Fibroblast of lung (primary cell): ENCODE measurements around the gene AATK. TPM values are rescaled to one million over a fixed set of nuclear protein-coding genes. Genes with fewer than 3 reads are reported as not detected.
"Not testable (repeated sequence)": the region's sequence is repeated elsewhere in the genome, so short reads cannot be mapped to it uniquely, and the experiment has no call there.

Experiments used
- DNase-seq, 2 donors: peaks; one replicate each; pipeline versions ENCODE4 v3.0.0 to v3.0.0-alpha.2; 2010; ENCODE audit warnings: low read depth in 2 of 2
- H2AFZ ChIP-seq: 2 replicates; pipeline ENCODE4 v1.5.1; 2012; ENCODE audit warnings: low read length, control low read depth, inconsistent platforms
- H3K27ac ChIP-seq: 2 replicates; pipeline ENCODE4 v1.5.1; 2011; ENCODE audit warnings: low read length, control low read depth; ENCODE audit not compliant: insufficient read depth
- H3K27me3 ChIP-seq: 2 replicates; pipeline ENCODE4 v1.5.1; 2011; ENCODE audit warnings: mild to moderate bottlenecking, low read length; ENCODE audit not compliant: control insufficient read depth, insufficient read depth
- H3K36me3 ChIP-seq: 2 replicates; pipeline ENCODE4 v1.5.1; 2011; ENCODE audit warnings: low read length; ENCODE audit not compliant: control insufficient read depth, insufficient read depth
- H3K4me1 ChIP-seq: 2 replicates; pipeline ENCODE4 v1.5.1; 2011; ENCODE audit warnings: low read length; ENCODE audit not compliant: control insufficient read depth, insufficient read depth; ENCODE audit errors: extremely low read depth
- H3K4me2 ChIP-seq: 2 replicates; pipeline ENCODE4 v1.5.1; 2011; ENCODE audit warnings: low read length, control low read depth; ENCODE audit not compliant: insufficient read depth; ENCODE audit errors: extremely low read depth
- H3K4me3 ChIP-seq, 4 experiments: fragments of 200-600 bp in 1 of 4; sonication (generic) in 1 of 4; replicated peaks in 1 of 4; 2 replicates each; pipeline ENCODE4 v1.5.1; 2011 to 2016; ENCODE audit warnings: low read length in 4 of 4, low read depth in 3 of 4, mild to moderate bottlenecking in 3 of 4, control low read depth in 2 of 4, inconsistent platforms in 1 of 4, mixed read lengths in 1 of 4; ENCODE audit not compliant: insufficient read depth in 1 of 4; ENCODE audit errors: control extremely low read depth in 1 of 4
- H3K79me2 ChIP-seq: 2 replicates; pipeline ENCODE4 v1.5.1; 2012; ENCODE audit warnings: mild to moderate bottlenecking, low read length, inconsistent platforms; ENCODE audit not compliant: control insufficient read depth, insufficient read depth
- H3K9ac ChIP-seq: 2 replicates; pipeline ENCODE4 v1.5.1; 2011; ENCODE audit warnings: mild to moderate bottlenecking, low read length, control low read depth; ENCODE audit not compliant: insufficient read depth
- H3K9me3 ChIP-seq: 2 replicates; pipeline ENCODE4 v1.5.1; 2012; ENCODE audit warnings: low read depth, low read length; ENCODE audit not compliant: control insufficient read depth, insufficient read depth
- H4K20me1 ChIP-seq: 2 replicates; pipeline ENCODE4 v1.5.1; 2011; ENCODE audit warnings: low read length; ENCODE audit not compliant: control insufficient read depth, insufficient read depth; ENCODE audit errors: extremely low read depth
- CTCF ChIP-seq, 2 donors: IDR thresholded peaks in 1 of 2; conservative IDR thresholded peaks in 1 of 2; 1 replicate in 1 of 2; 2 replicates in 1 of 2; pipeline ENCODE4 v1.5.1; 2011 to 2012; ENCODE audit warnings: low read length in 2 of 2, control low read depth in 1 of 2, inconsistent platforms in 1 of 2, low read depth in 1 of 2, mild to moderate bottlenecking in 1 of 2
- EZH2 ChIP-seq: IDR thresholded peaks from 2 replicates; pipeline ENCODE4 v1.5.1; 2012; ENCODE audit warnings: low read length, control low read depth, mild to moderate bottlenecking; ENCODE audit errors: missing control alignments
- polyA plus RNA-seq, 2 donors: library from polyadenylated mRNA; depleted of rRNA in 1 of 2; stranded (reverse) in 1 of 2; unstranded in 1 of 2; fragments of >200 nt; gene quantifications; 2 replicates each; pipeline ENCODE4 v1.2.1, GENCODE V29; 2011 to 2012; ENCODE audit warnings: missing spikeins in 1 of 2
- total RNA-seq: library from RNA; depleted of rRNA; stranded (reverse); fragments of >200 nt; gene quantifications from 2 replicates; pipeline ENCODE4 v1.2.1, GENCODE V29; 2014

AATK gene
- total and polyA plus RNA-seq, 2 donors (not counting 1 experiment from before 2014, with no cell fraction given), result 0.16 to 0.50 TPM

GRCh38 chr17:81147701-81148100, 18.3 kb downstream of the AATK start:
- TF ChIP-seq EZH2, result no peak
- TF ChIP-seq CTCF (conservative IDR thresholded peaks at IDR 0.05 in 1 of 2, IDR thresholded peaks at IDR 0.05 in 1 of 2; ENCODE audit: low read depth in 1 of 2, low read length in 2 of 2), result no peak
- H3K4me3 ChIP-seq, result no peak overlapping the region
- no peak overlapping the region for H2AFZ ChIP-seq
- H3K27ac ChIP-seq, result no peak overlapping the region
- no peaks in the 10 kb centered on the region for H3K36me3 ChIP-seq
- no peaks in the 10 kb centered on the region for H3K9me3 ChIP-seq
- H3K9ac ChIP-seq, result no peak overlapping the region
- H3K4me2 ChIP-seq, result no peak overlapping the region
- no peaks in the 10 kb centered on the region for H3K4me1 ChIP-seq
- H3K27me3 ChIP-seq, result no peaks in the 10 kb centered on the region
- H4K20me1 ChIP-seq, result no peaks in the 10 kb centered on the region
- no peak for DNase-seq
- no peaks in the 10 kb centered on the region for H3K79me2 ChIP-seq

DNA sequence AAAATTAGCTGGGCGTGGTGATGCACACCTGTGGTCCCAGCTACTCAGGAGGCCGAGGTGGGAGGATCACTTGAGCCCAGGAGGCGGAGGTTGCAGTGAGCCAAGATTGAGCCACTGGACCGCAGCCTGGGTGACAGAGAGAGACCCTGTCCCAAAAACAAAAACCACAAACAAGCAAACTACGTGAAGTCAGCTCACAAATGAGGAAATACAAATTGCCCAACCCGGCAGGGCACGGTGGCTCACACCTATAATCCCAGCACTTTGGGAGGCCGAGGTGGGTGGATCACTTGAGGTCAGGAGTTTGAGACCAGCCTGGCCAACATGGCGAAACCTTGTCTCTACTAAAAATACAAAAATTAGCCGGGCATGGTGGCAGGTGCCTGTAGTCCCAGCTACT, 19.8 kb downstream of the AATK start:
- not testable (repeated sequence) for H3K9me3 ChIP-seq, H3K36me3 ChIP-seq, DNase-seq, H3K4me3 ChIP-seq, H3K79me2 ChIP-seq, H3K9ac ChIP-seq, H2AFZ ChIP-seq, H3K27ac ChIP-seq, H4K20me1 ChIP-seq, H3K4me1 ChIP-seq, H3K27me3 ChIP-seq, H3K4me2 ChIP-seq

GRCh38 chr17:81144423-81144781, 21.6 kb downstream of the AATK start:
- no peak overlapping the region for H2AFZ ChIP-seq

More at GRCh38 chr17:81144423-81144781, 21.6 kb downstream of the AATK start:
- Histone ChIP-seq H3K4me2 (no peak overlapping the region), H3K27me3 (no peaks in the 10 kb centered on the region), H3K36me3 (no peaks in the 10 kb centered on the region), H3K9ac (no peak overlapping the region), H4K20me1 (no peaks in the 10 kb centered on the region), H3K4me1 (no peaks in the 10 kb centered on the region), H3K27ac (no peak overlapping the region), H3K4me3 (no peak overlapping the region), H3K9me3 (no peaks in the 10 kb centered on the region), H3K79me2 (no peaks in the 10 kb centered on the region)
- no peak for TF ChIP-seq CTCF (conservative IDR thresholded peaks at IDR 0.05 in 1 of 2, IDR thresholded peaks at IDR 0.05 in 1 of 2; ENCODE audit: low read depth in 1 of 2, low read length in 2 of 2)
- no peak for TF ChIP-seq EZH2
- no peak for DNase-seq
